HEK293 (cell line): ENCODE data around the gene CHEK2.
A peak's percentile ranks its signal among the peaks of the same experiment; 100 is the strongest.

Experiments used
- CTCF ChIA-PET: fragments of 350-600 bp; formaldehyde crosslinking; extraction: SDS; loops from one replicate; lab custom pipeline; 2021; ENCODE audit warnings: antibody characterized with exemption; lab: Yijun Ruan, JAX
- POLR2A ChIA-PET: fragments of 300-600 bp; formaldehyde crosslinking; extraction: SDS; loops from one replicate; lab custom pipeline; 2020; ENCODE audit warnings: antibody characterized with exemption, inconsistent platforms; lab: Yijun Ruan, JAX
- H3K27ac ChIP-seq: fragments of 200-500 bp; sonication (Bioruptor generic); 2 replicates; pipeline ENCODE4 v1.5.1; 2014; ENCODE audit warnings: low read depth, low read length, control low read depth, inconsistent platforms; ENCODE audit errors: extremely low read depth
- H3K36me3 ChIP-seq, 2 experiments: fragments of 200-500 bp in 1 of 2; sonication (Bioruptor generic) in 1 of 2; 1 replicate in 1 of 2; 2 replicates in 1 of 2; pipeline ENCODE4 v1.5.1; 2014 to 2017; ENCODE audit warnings: inconsistent platforms in 2 of 2, low read length in 2 of 2; ENCODE audit not compliant: control insufficient read depth in 2 of 2, insufficient read depth in 1 of 2
- H3K4me1 ChIP-seq: fragments of 200-500 bp; sonication (Bioruptor generic); 2 replicates; pipeline ENCODE4 v1.5.1; 2014; ENCODE audit warnings: mild to moderate bottlenecking, low read length, inconsistent platforms; ENCODE audit not compliant: control insufficient read depth, insufficient read depth
- H3K4me3 ChIP-seq: 2 replicates; pipeline ENCODE4 v1.5.1; 2011; ENCODE audit warnings: low read depth, mild to moderate bottlenecking, control low read depth, low read length, moderate library complexity
- H3K9me3 ChIP-seq: fragments of 200-500 bp; sonication (Bioruptor generic); 2 replicates; pipeline ENCODE4 v1.5.1; 2014; ENCODE audit warnings: low read depth, low read length, inconsistent platforms; ENCODE audit not compliant: control insufficient read depth, insufficient read depth
- BCL11A ChIP-seq: fragments of 450-650 bp; formaldehyde crosslinking; IDR thresholded peaks from 2 replicates; pipeline ENCODE4 v1.5.1; 2016; ENCODE audit warnings: low read depth, missing biosample characterization, missing genetic modification characterization
- FEZF1 ChIP-seq: fragments of 450-650 bp; formaldehyde crosslinking; IDR thresholded peaks from 2 replicates; pipeline ENCODE4 v1.5.1; 2016; ENCODE audit warnings: missing biosample characterization, missing genetic modification characterization
- HOXA7 ChIP-seq: sonication (generic); formaldehyde crosslinking; IDR thresholded peaks from 2 replicates; pipeline ENCODE4 v1.8.1; 2022; ENCODE audit warnings: missing genetic modification reagents, borderline replicate concordance
- KLF16 ChIP-seq: fragments of 450-650 bp; formaldehyde crosslinking; IDR thresholded peaks from 2 replicates; pipeline ENCODE4 v1.5.1; 2017; ENCODE audit warnings: missing biosample characterization, missing genetic modification characterization
- OSR2 ChIP-seq: fragments of 450-650 bp; formaldehyde crosslinking; IDR thresholded peaks from 2 replicates; pipeline ENCODE4 v1.5.1; 2016; ENCODE audit warnings: missing biosample characterization, missing genetic modification characterization
- OVOL3 ChIP-seq: fragments of 450-650 bp; formaldehyde crosslinking; IDR thresholded peaks from 2 replicates; pipeline ENCODE4 v1.5.1; 2016; ENCODE audit warnings: missing biosample characterization, missing genetic modification characterization
- SALL2 ChIP-seq: fragments of 450-650 bp; formaldehyde crosslinking; IDR thresholded peaks from 2 replicates; pipeline ENCODE4 v1.5.0; 2017; ENCODE audit warnings: missing biosample characterization, mild to moderate bottlenecking, missing genetic modification characterization, borderline replicate concordance
- SP3 ChIP-seq: fragments of 450-650 bp; formaldehyde crosslinking; IDR thresholded peaks from 2 replicates; pipeline ENCODE4 v1.5.1; 2016; ENCODE audit warnings: missing biosample characterization, missing genetic modification characterization
- ZBTB17 ChIP-seq: fragments of 450-650 bp; formaldehyde crosslinking; IDR thresholded peaks from 2 replicates; pipeline ENCODE4 v1.5.1; 2016; ENCODE audit warnings: missing biosample characterization, missing genetic modification characterization
- ZBTB8A ChIP-seq: fragments of 450-650 bp; formaldehyde crosslinking; IDR thresholded peaks from 2 replicates; pipeline ENCODE4 v1.5.1; 2016; ENCODE audit warnings: missing biosample characterization, missing genetic modification characterization
- ZEB2 ChIP-seq: fragments of 450-650 bp; formaldehyde crosslinking; IDR thresholded peaks from 2 replicates; pipeline ENCODE4 v1.5.1; 2016; ENCODE audit warnings: missing biosample characterization, missing genetic modification characterization
- ZIC2 ChIP-seq: fragments of 450-650 bp; formaldehyde crosslinking; IDR thresholded peaks from 2 replicates; pipeline ENCODE4 v1.5.1; 2016; ENCODE audit warnings: missing biosample characterization, missing genetic modification characterization
- ZNF112 ChIP-seq: fragments of 450-650 bp; formaldehyde crosslinking; IDR thresholded peaks from 2 replicates; pipeline ENCODE4 v1.5.0; 2017; ENCODE audit warnings: missing biosample characterization, missing genetic modification characterization
- ZNF121 ChIP-seq: fragments of 450-650 bp; formaldehyde crosslinking; IDR thresholded peaks from 2 replicates; pipeline ENCODE4 v1.5.1; 2016; ENCODE audit warnings: missing biosample characterization, missing genetic modification characterization
- ZNF2 ChIP-seq: fragments of 450-650 bp; formaldehyde crosslinking; IDR thresholded peaks from 2 replicates; pipeline ENCODE4 v1.5.1; 2016; ENCODE audit warnings: missing biosample characterization, missing genetic modification characterization
- ZNF274 ChIP-seq, 2 experiments: fragments of 200-500 bp in 1 of 2; fragments of 450-650 bp in 1 of 2; sonication (Bioruptor generic) in 1 of 2; formaldehyde crosslinking in 1 of 2; IDR thresholded peaks; 2 replicates each; pipeline versions ENCODE4 v1.5.1 to v1.6.1; 2014 to 2016; ENCODE audit warnings: borderline replicate concordance in 1 of 2, inconsistent platforms in 1 of 2, low read length in 1 of 2, missing biosample characterization in 1 of 2, missing genetic modification characterization in 1 of 2
- ZNF366 ChIP-seq: fragments of 450-650 bp; formaldehyde crosslinking; conservative IDR thresholded peaks from 2 replicates; pipeline ENCODE4 v1.5.1; 2016; ENCODE audit warnings: missing biosample characterization, missing genetic modification characterization
- ZNF391 ChIP-seq: fragments of 450-650 bp; formaldehyde crosslinking; IDR thresholded peaks from 2 replicates; pipeline ENCODE4 v1.5.1; 2016; ENCODE audit warnings: low read depth, missing biosample characterization, missing genetic modification characterization, borderline replicate concordance
- ZNF416 ChIP-seq: fragments of 450-650 bp; formaldehyde crosslinking; IDR thresholded peaks from 2 replicates; pipeline ENCODE4 v1.5.1; 2016; ENCODE audit warnings: missing biosample characterization, missing genetic modification characterization
- ZNF510 ChIP-seq: fragments of 450-650 bp; formaldehyde crosslinking; IDR thresholded peaks from 2 replicates; pipeline ENCODE4 v1.5.1; 2018; ENCODE audit warnings: mild to moderate bottlenecking, missing genetic modification characterization, missing biosample characterization; ENCODE audit not compliant: insufficient replicate concordance
- ZNF660 ChIP-seq: fragments of 450-650 bp; IDR thresholded peaks from 2 replicates; pipeline ENCODE4 v1.5.1; 2018; ENCODE audit warnings: missing biosample characterization, mild to moderate bottlenecking, missing genetic modification characterization
- ZXDB ChIP-seq: fragments of 450-650 bp; formaldehyde crosslinking; IDR thresholded peaks from 2 replicates; pipeline ENCODE4 v1.5.1; 2016; ENCODE audit warnings: missing biosample characterization, missing genetic modification characterization
- TF ChIP-seq, protein P1 (sequence below): fragments of 450-650 bp; formaldehyde crosslinking; IDR thresholded peaks from 2 replicates; pipeline ENCODE4 v1.5.1; 2016; ENCODE audit warnings: missing biosample characterization, missing genetic modification characterization, borderline replicate concordance
- TF ChIP-seq, protein P2 (sequence below): fragments of 450-650 bp; formaldehyde crosslinking; IDR thresholded peaks from 2 replicates; pipeline ENCODE4 v1.5.1; 2016; ENCODE audit warnings: missing biosample characterization, missing genetic modification characterization
- TF ChIP-seq, protein P3 (sequence below): fragments of 450-650 bp; formaldehyde crosslinking; IDR thresholded peaks from 2 replicates; pipeline ENCODE4 v1.5.1; 2016; ENCODE audit warnings: missing biosample characterization, missing genetic modification characterization
- TF ChIP-seq, protein P4 (sequence below): fragments of 450-650 bp; formaldehyde crosslinking; IDR thresholded peaks from 2 replicates; pipeline ENCODE4 v1.5.1; 2016; ENCODE audit warnings: missing biosample characterization, missing genetic modification characterization

Gene CHEK2

DNA sequence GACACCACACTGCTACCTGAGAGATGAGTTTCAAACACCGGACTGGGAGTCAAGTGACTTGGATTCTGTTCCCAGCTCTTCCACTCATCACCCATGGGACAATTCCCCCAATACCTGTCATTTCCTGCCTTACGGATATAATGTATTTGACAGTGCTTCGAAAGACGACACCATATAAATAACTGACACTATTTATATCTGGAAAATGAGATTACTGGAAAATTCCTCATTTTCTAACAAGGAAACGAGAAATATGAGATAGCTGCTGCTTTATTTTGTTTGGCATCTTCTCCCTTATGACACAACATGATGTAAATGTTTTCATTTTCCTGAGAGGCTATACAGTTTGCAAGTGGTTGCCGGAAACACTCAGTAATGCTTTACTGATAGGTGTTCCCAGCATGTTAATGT, 8.9 kb upstream of the CHEK2 start:
- Histone ChIP-seq H3K4me1 (no peaks in the 10 kb centered on the region), H3K27ac (peak overlapping the region; percentile 24; the same call in 1 of the 2 replicates), H3K4me3 (no peak overlapping the region), H3K9me3 (no peaks in the 10 kb centered on the region), H3K36me3 (peaks cover 51 to 54% of the 10 kb centered on the region in 2 experiments)
- CTCF ChIA-PET = interaction anchor here (0.6 kb wide), 1 partner anchor 317 kb away, joined by 3 read pairs; no protein-coding TSS in a partner anchor
- POLR2A ChIA-PET = interaction anchor here (0.7 kb wide), 1 partner anchor 11 kb away, joined by 3 read pairs; no protein-coding TSS in a partner anchor
- TF ChIP-seq SALL2 (tag by site-specific recombination) (no peak), HOXA7 (no peak), ZNF416 (no peak), OVOL3 (tag by site-specific recombination) (0 out of 2 replicates have a peak, but pooled peaks have one; percentile 18), ZNF112 (tag by site-specific recombination) (no peak), ZNF510 (tag by site-specific recombination) (peak; percentile 8), SP3 (0 out of 2 replicates have a peak, but pooled peaks have one; percentile 20), ZEB2 (tag by site-specific recombination) (peak; percentile 93), ZBTB8A (tag by site-specific recombination) (no peak), FEZF1 (tag by site-specific recombination) (peak; percentile 67), ZXDB (tag by site-specific recombination) (peak; percentile 52; the same call in 1 of the 2 replicates), ZNF274 (IDR thresholded peaks at IDR 0.05; ENCODE audit: low read length) (no peak), ZNF274 (tag by site-specific recombination; IDR thresholded peaks at IDR 0.05; ENCODE audit: borderline replicate concordance) (no peak), ZIC2 (tag by site-specific recombination) (no peak), ZNF391 (tag by site-specific recombination) (peak; percentile 48; the same call in 1 of the 2 replicates), ZBTB17 (tag by site-specific recombination) (peak; percentile 83), OSR2 (tag by site-specific recombination) (peak; percentile 43; the same call in 1 of the 2 replicates), BCL11A (tag by site-specific recombination) (peak; percentile 31; the same call in 1 of the 2 replicates), ZNF660 (tag by site-specific recombination) (0 out of 2 replicates have a peak, but pooled peaks have one; percentile 22), ZNF366 (tag by site-specific recombination) (peak; percentile 81; the same call in 1 of the 2 replicates), ZNF121 (no peak), KLF16 (tag by site-specific recombination) (no peak), ZNF2 (tag by site-specific recombination) (0 out of 2 replicates have a peak, but pooled peaks have one; percentile 35)
- TF ChIP-seq, protein P1, sequence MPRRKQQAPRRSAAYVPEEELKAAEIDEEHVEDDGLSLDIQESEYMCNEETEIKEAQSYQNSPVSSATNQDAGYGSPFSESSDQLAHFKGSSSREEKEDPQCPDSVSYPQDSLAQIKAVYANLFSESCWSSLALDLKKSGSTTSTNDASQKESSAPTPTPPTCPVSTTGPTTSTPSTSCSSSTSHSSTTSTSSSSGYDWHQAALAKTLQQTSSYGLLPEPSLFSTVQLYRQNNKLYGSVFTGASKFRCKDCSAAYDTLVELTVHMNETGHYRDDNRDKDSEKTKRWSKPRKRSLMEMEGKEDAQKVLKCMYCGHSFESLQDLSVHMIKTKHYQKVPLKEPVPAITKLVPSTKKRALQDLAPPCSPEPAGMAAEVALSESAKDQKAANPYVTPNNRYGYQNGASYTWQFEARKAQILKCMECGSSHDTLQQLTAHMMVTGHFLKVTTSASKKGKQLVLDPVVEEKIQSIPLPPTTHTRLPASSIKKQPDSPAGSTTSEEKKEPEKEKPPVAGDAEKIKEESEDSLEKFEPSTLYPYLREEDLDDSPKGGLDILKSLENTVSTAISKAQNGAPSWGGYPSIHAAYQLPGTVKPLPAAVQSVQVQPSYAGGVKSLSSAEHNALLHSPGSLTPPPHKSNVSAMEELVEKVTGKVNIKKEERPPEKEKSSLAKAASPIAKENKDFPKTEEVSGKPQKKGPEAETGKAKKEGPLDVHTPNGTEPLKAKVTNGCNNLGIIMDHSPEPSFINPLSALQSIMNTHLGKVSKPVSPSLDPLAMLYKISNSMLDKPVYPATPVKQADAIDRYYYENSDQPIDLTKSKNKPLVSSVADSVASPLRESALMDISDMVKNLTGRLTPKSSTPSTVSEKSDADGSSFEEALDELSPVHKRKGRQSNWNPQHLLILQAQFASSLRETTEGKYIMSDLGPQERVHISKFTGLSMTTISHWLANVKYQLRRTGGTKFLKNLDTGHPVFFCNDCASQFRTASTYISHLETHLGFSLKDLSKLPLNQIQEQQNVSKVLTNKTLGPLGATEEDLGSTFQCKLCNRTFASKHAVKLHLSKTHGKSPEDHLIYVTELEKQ (tag by site-specific recombination) = peak; percentile 77; the same call in 1 of the 2 replicates
- TF ChIP-seq, protein P2, sequence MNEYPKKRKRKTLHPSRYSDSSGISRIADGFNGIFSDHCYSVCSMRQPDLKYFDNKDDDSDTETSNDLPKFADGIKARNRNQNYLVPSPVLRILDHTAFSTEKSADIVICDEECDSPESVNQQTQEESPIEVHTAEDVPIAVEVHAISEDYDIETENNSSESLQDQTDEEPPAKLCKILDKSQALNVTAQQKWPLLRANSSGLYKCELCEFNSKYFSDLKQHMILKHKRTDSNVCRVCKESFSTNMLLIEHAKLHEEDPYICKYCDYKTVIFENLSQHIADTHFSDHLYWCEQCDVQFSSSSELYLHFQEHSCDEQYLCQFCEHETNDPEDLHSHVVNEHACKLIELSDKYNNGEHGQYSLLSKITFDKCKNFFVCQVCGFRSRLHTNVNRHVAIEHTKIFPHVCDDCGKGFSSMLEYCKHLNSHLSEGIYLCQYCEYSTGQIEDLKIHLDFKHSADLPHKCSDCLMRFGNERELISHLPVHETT (tag by site-specific recombination) = peak; percentile 49; the same call in 1 of the 2 replicates
- TF ChIP-seq, protein P3, sequence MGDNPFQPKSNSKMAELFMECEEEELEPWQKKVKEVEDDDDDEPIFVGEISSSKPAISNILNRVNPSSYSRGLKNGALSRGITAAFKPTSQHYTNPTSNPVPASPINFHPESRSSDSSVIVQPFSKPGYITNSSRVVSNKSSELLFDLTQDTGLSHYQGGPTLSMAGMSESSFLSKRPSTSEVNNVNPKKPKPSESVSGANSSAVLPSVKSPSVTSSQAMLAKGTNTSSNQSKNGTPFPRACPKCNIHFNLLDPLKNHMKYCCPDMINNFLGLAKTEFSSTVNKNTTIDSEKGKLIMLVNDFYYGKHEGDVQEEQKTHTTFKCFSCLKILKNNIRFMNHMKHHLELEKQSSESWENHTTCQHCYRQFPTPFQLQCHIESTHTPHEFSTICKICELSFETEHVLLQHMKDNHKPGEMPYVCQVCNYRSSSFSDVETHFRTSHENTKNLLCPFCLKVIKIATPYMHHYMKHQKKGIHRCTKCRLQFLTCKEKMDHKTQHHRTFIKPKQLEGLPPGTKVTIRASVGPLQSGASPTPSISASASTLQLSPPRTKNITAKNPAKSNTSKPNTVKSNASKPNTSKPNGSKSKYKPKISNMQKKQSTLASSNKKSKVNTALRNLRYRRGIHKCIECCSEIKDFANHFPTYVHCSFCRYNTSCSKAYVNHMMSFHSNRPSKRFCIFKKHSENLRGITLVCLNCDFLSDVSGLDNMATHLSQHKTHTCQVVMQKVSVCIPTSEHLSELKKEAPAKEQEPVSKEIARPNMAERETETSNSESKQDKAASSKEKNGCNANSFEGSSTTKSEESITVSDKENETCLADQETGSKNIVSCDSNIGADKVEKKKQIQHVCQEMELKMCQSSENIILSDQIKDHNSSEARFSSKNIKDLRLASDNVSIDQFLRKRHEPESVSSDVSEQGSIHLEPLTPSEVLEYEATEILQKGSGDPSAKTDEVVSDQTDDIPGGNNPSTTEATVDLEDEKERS = no peak
- TF ChIP-seq, protein P4, sequence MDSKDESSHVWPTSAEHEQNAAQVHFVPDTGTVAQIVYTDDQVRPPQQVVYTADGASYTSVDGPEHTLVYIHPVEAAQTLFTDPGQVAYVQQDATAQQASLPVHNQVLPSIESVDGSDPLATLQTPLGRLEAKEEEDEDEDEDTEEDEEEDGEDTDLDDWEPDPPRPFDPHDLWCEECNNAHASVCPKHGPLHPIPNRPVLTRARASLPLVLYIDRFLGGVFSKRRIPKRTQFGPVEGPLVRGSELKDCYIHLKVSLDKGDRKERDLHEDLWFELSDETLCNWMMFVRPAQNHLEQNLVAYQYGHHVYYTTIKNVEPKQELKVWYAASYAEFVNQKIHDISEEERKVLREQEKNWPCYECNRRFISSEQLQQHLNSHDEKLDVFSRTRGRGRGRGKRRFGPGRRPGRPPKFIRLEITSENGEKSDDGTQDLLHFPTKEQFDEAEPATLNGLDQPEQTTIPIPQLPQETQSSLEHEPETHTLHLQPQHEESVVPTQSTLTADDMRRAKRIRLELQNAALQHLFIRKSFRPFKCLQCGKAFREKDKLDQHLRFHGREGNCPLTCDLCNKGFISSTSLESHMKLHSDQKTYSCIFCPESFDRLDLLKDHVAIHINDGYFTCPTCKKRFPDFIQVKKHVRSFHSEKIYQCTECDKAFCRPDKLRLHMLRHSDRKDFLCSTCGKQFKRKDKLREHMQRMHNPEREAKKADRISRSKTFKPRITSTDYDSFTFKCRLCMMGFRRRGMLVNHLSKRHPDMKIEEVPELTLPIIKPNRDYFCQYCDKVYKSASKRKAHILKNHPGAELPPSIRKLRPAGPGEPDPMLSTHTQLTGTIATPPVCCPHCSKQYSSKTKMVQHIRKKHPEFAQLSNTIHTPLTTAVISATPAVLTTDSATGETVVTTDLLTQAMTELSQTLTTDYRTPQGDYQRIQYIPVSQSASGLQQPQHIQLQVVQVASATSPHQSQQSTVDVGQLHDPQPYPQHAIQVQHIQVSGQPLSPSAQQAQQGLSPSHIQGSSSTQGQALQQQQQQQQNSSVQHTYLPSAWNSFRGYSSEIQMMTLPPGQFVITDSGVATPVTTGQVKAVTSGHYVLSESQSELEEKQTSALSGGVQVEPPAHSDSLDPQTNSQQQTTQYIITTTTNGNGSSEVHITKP (tag by site-specific recombination) = peak; percentile 35; the same call in 1 of the 2 replicates
